NCI-H446 treated with DMSO at 0.1 percent for 48 hours (cell line): Measurements from ENCODE around the gene ARHGEF17.
A peak's percentile ranks its signal among the peaks of the same experiment; 100 is the strongest.

Experiments
- DNase-seq: peaks from one replicate; lab custom pipeline; 2025; lab: John Stamatoyannopoulos, UW

The ARHGEF17 gene

DNA sequence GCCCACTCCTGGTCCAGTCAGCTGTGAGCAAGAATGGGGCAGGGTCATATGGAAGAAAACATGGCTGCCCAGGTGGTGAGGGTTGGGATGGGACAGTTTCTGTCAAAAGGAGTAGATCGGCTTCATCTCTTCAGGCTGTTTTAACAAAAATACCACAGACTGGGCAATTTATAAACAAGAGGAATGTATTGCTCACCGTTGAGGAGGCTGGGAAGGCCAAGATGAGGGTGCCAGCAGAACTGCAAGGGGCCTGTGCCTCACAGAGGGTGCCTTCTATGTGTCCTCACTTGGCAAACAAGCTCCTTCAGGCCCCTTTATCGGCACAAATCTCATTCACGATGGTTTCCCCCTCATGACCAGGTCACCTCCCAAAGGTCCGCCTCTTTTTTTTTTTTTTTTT is 50.0 kb downstream of the ARHGEF17 start:
- DNase-seq = no peak

DNA sequence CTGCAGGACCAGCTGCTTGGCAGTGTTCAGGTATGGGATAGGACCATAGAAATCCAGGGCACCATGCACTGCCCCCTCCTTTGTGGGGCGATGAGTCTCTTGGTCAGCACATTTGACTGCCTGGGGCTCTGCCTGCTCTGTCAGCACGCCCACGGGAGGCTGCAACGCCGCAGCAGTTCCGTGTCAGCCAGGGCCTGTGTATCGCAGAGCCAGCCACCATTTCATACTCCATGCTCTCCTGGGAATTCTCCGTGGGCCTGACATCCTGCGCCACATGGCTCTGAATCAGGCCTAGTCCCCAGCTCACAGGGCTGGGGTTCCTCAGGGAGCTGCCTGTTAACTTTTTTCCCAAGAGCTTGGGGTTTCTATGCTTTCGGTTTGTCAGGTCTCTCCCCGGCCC is 51.3 kb downstream of the ARHGEF17 start:
- no peak for DNase-seq

GRCh38 chr11:73359930-73360742 is 52.1 kb downstream of the ARHGEF17 start:
- DNase-seq = peak; percentile 73

DNA sequence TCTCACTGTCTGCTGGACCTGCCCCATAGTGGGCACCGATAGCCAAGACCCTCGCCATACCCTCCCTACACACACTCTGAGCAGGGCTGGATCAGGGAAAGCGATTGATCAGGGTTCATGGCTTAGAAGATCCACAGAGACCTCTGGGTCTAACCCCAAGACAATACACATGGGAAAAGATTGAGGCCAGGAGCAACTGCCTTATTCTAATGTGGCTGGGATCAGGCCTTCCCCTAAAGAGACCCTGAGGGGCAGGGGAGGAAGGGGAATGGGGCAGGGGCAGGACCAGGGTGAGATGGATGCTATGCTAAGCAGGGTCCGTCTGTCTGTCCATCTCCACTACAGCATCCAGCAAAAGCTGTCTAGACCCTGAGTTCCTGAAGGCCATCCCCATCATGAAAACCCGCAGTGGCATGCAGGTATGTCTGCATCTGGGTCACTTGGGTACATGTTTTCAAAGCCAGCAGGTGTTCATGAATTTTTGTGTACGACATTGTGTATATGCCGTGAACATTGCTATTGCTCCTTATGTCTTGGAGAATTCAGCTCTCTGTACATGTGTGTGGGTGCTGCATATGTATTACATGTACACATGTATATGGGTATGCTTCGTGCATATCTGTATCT is 52.8 kb downstream of the ARHGEF17 start:
- DNase-seq = no peak

DNA sequence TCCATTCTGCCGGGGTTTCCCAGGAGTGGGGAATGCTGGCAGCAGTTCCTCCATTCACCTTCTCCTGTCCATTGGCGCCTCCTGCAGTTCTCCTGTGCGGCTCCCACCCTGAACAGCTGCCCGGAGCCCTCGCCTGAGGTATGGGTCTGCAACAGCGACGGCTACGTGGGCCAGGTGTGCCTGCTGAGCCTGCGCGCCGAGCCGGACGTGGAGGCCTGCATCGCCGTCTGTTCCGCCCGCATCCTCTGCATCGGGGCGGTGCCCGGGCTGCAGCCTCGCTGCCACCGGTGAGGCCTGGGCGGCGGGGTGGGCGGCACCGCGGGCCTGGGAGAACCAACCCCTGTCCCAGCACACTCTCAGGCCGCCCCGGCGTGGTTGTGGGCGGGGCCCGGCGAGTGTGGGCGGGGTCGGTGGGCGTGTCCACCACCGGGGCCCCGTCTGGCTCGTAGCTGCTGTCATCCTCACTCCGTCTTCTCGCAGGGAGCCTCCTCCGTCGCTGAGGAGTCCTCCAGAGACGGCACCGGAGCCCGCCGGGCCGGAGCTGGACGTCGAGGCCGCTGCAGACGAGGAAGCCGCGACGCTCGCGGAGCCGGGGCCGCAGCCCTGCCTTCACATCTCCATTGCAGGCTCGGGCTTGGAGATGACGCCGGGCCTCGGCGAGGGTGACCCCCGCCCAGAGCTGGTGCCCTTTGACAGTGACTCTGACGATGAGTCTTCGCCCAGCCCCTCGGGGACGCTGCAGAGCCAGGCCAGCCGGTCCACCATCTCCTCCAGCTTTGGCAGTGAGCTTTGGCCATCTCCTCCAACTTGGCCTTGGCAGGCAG is 54.1 kb downstream of the ARHGEF17 start:
- no peak for DNase-seq

DNA sequence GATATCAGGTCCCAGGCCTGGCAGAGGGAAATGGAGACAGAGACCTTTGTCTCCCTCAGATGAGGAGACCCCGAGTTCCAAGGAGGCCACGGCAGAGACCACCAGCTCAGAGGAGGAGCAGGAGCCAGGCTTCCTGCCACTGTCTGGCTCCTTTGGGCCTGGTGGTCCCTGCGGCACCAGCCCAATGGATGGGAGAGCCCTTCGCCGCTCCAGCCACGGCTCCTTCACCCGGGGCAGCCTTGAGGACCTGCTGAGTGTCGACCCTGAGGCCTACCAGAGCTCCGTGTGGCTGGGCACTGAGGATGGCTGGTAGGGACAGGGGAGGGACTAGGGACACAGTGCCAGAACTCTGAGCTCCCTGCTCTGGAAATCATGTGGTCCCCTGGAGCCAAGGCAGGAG is 55.1 kb downstream of the ARHGEF17 start:
- DNase-seq = no peak

- DNase-seq = no peak
These were observed 57.5 kb downstream of the ARHGEF17 start for GRCh38 chr11:73365352-73366264.

DNA sequence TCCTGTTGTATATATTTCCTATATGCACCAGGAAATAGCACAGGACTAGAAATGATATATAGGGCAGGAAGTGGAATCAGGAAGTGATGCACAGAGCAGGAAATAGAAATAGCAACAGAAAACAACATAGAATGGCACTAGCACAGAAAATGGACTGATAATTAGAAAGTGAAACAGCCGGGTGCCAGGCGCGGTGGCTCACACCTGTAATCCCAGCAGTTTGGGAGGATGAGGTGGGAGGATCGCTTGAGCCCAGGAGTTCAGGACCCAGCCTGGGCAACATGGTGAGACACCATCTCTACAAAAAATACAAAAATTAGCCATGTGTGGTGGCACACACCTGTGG is 58.2 kb downstream of the ARHGEF17 start:
- no peak for DNase-seq

DNA sequence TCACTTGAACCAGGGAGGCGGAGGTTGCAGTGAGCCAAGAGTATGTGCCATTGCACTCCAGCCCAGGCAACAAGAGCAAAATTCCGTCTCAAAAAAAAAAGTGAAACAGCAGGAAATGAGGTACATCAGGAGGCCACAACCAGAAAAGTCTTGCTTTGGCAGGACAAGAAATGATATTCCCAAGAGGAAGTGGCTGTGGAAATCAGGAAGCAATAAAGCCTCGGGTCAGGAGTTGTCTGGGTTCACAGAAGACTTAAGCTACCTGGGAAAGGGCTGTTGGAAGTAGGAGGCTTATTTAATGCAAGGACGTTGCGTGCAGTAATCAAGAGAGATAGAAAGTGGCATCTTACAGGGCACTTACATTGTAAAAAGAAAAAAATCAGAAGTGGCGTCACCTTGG is 58.9 kb downstream of the ARHGEF17 start:
- no peak for DNase-seq

- DNase-seq = no peak
These were observed 59.5 kb downstream of the ARHGEF17 start for GRCh38 chr11:73367482-73368024.

GRCh38 chr11:73372375-73372993 is 64.4 kb downstream of the ARHGEF17 start:
- no peak for DNase-seq

DNA sequence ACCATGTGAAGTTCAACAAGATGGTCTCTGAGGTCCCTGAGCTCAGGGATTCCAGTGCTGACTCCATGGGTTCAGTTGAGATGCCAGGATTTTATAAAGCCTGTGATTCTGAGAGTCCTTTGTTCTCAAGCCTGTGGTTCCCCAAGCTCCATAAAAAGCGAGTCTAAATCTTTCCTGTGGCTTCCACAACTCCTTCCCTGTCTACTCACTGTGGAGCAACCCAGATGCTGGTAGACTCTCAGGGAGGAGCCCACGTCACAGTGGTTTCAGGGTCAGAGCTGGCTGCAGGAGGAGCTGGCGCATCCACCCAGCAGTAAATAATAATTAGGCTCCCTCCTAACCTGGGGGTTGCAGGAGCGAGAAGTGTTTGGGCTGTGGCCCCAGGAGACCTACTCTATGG is 66.1 kb downstream of the ARHGEF17 start:
- DNase-seq = no peak

GRCh38 chr11:73375830-73376159 is 67.7 kb downstream of the ARHGEF17 start:
- no peak for DNase-seq

DNA sequence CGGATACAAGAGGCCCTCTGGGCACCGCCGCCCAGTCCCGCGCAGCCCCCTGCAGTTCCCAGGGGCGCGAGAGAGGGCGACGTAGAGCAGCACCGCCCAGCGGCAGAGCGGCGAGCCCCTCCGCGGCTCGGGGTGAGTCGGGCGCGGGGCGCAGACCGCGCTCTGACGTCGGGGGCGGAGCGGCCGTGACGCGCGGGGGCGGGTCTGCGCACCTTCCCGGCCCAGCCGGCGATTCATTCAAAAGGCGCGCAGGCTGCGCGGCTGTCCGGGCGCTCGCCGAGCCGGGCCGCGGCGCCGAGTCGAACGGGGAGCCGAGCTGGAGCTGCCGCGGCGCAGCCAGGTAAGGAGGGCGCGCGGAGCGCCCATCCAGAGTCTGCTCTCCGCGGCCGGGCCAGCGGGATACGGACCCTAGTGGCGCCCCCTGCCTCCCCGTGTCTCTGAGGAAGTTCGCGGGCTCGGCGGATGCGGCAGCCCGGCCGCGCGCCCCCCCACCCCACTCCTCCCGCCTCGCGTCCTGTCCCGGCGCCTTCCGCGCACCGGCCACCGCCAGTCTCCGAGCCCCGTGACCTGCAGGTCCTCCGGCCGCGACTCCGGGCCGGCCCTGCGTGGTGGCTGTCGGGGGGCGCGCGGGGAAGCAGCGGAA is 68.2 kb downstream of the ARHGEF17 start, which contains the start of gene RELT:
Gene RELT (plus strand): TSS at position 240 of the 643 bp plus-strand sequence. CDS start 12,738 bp downstream, outside the sequence.
- peak; percentile 79 for DNase-seq

DNA sequence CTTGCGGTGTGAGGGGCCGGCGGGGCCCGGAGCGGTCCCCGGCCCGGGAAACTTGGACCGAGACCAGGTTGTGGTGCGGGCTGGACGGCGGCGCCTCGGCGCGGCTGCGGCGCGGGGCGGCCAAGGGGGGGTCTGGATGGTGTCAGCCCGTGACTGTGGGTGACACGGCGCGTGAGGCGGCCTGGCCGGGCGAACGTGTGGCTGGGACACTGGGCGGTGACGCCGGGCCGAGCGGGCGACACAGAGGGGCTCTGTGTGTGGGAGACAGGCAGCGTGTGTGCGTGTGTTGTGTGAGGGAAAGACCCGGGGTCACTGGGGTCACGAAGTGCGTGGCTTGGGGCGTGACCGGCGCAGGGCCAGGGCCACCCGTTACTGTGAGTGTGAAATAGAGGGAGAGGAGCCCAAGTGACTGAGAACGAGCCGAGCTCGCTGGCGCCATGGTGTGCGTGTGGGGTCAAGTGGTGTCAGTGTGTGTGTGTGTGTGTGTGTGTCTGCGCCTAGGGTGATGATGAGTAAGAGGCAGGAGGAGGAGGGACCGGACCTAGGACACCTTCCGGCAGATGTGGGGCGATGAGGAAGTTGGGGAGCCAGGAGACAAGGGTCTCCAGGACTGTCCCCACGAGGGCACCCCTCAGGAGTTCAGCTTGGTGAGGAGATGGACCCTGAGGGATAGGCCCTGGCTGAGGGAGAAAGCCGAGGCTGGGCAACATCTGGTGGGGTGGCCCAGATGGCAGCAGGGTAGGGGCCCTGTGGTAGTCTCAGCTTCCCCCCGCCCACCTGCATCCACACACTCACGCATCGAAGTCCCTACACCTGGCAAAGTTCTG is 68.9 kb downstream of the ARHGEF17 start:
- no peak for DNase-seq

- no peak for DNase-seq
These were observed 71.3 kb downstream of the ARHGEF17 start for GRCh38 chr11:73379189-73379880.

DNA sequence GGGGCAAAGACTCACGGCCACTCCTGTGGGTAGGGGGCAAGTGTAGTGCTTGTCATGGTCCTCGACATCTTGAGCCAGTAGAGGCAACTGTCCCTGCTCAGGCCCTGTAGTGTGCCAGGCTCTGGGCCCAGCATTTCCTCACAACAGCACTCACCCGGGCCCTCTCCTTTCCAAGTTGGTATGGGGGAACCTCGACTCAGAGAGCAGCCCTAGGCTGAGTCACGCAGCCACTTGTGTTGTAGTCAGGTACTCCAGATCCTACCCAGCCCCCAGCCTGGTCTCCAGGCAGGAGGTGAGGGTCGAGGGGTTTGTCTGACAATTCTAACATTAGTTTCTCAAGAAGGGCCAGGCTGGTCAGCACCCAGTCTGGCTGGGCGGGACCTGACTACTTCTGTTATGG is 72.3 kb downstream of the ARHGEF17 start:
- no peak for DNase-seq

DNA sequence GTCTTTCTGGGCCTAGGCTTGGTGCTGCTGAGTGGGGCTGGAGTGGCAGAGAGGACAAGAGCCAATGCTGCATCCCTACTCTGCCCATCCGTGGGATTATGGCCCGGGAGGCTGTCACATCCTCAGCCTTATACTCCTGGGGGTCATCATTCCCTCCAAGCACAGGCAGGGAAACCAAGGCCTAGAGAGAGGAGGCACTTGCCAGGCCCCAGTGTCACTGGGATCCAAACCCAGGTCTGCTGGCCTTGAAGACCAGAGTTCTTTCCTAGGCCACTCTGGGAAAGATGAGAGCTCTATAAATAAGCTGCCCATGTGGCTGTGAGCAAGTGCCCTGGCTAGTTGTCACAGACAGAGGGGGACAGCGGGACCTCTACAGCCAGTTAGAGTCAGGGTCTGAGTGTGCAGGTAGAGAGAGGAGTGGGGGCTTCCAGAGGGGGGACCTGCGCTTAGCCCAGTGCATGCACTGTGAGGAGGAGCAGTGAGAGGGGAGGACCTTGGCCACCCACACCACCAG is 72.9 kb downstream of the ARHGEF17 start:
- DNase-seq = no peak

- DNase-seq = no peak
These were observed 73.5 kb downstream of the ARHGEF17 start for GRCh38 chr11:73381589-73381988.
